Measurements from ENCODE around the gene PIGV.

DNA sequence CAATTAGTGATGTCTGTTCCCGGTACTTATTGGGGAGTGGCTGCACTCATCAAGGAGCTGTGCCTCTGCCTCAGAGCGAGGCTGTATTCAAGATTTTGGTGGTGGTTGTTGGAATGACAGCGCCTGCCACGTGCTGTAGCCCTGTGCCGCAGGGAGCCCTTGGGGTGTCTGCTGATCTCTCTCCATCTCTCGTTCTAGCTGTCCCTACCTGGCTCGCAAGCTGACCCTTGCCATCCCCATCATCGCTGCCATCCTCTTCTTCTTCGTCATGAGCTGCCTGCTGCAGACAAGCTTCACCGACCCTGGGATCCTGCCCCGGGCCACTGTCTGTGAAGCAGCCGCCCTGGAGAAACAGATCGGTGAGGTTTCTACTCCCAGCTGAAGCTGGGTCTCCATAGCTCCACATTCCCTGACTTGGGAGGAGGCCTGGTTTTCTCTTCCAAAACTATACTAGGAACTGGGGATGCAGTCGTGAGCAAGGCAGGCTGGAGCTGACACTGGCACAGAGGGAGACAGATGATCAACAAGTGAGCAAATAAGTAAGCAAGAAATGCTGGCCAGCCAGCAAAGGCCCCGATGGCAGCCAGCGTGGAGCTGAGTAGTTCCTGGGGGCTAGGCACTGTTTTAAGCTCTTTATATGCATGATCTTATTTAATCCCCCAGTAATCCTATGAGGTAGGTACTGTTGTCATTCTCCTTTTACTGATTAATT, 44.7 kb downstream of the PIGV start:
- TF ChIP-seq YY1 (IDR thresholded peaks at IDR 0.05; ENCODE audit: insufficient read depth, insufficient read length) (no peak), ZNF274 (IDR thresholded peaks at IDR 0.05; ENCODE audit: low read depth, low read length) (no peak)

Measured in NT2/D1 (cell line).